Measurements from ENCODE around the gene KDR. TPM values are rescaled to one million over a fixed set of nuclear protein-coding genes. Genes with fewer than 3 reads are reported as not detected.

Gene KDR
- total and polyA plus RNA-seq, 2 experiments from 2014 or later, result 0.20 TPM; not detected in 1

DNA sequence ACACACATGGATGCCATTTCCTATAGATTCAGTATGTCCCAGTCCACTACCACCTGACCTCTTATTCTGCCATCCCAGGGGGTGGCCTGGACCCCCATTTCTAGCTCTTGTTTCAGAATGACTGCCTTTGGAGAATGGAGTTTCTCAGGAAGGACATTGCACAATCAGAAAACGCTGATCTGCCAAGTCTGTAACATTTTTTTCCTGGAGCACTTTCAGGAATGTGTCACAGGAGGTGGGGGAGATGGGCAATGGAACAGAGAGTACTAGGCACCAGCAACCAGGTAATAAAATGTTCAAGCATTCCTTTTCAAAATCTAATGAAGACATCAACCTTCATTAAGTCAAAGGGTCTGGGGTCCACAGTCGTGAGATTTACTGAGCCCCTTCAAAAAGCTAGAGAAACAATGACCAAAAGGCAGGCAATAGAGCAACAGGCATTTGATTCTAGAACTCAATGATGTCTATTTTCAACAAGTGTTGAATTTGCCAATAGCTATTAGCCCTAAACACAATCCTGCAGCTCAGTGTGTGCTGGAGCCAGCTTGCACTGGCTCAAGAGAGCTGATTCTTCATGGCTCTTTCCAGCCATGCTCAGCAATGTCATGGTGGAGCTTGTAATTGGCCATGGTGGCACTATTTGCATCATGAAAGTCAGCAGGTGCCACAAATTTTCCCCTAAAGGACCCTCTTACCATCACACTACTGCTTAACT lies 87.1 kb downstream of the KDR start:
- Histone ChIP-seq H3K27me3 (replicated peaks; ENCODE audit: insufficient read depth) (no peaks in the 10 kb centered on the region; the same call in 1 of the 2 replicates), H3K36me3 (ENCODE audit: low read depth) (no peaks in the 10 kb centered on the region), H3K4me2 (ENCODE audit: unreplicated experiment) (no peak overlapping the region), H3K4me1 (ENCODE audit: insufficient read depth) (peaks cover 5% of the 10 kb centered on the region; the same call in 1 of the 2 replicates), H3K27ac (no peak overlapping the region), H3K9ac (no peak overlapping the region), H3K4me3 (no peak overlapping the region), H2AFZ (no peak overlapping the region), H3K79me2 (ENCODE audit: insufficient read depth) (no peaks in the 10 kb centered on the region), H3K9me3 (ENCODE audit: low read depth) (no peaks in the 10 kb centered on the region), H4K20me1 (ENCODE audit: insufficient read depth) (no peaks in the 10 kb centered on the region), H3F3A (ENCODE audit: insufficient read depth) (no peaks in the 10 kb centered on the region), H3K9me2 (ENCODE audit: insufficient read depth) (no peaks in the 10 kb centered on the region)
- in situ Hi-C loops (cut with MboI), result no loop called here
- WGBS, 2 experiments (ENCODE audit: low coverage in 1 of 2, low lambda C conversion rate in 2 of 2, missing lambda C conversion rate in 2 of 2), result 3 to 4% methylated on average over 2 of the region's 2 CpGs
- TF ChIP-seq EZH2 (IDR thresholded peaks at IDR 0.05; ENCODE audit: insufficient read depth, poor library complexity, severe bottlenecking) (no peak), EZH2phosphoT487 (IDR thresholded peaks at IDR 0.05; ENCODE audit: insufficient read depth, low read depth) (no peak)
- DNase-seq, result peak; percentile 49

DNA sequence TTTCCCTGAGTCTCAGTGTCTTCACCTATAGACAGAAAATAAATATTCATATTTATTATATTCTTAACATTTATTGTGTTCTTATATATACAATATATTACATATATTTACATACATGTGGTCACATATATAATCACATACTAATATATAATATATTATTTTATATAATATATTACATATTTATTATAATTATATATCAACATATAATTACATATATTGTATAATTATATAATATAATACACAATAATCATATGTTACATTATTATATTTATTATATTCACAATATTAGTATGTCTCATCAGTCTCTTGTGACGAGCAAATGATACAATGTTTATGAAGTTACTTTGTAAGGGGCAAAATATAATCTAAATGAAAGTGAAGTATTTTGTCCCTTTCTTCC lies 87.7 kb downstream of the KDR start:
- Histone ChIP-seq H4K20me1 (ENCODE audit: insufficient read depth) (no peaks in the 10 kb centered on the region), H3K4me3 (no peak overlapping the region), H3K4me1 (ENCODE audit: insufficient read depth) (peaks cover 5% of the 10 kb centered on the region; the same call in 1 of the 2 replicates), H3K9ac (no peak overlapping the region), H3K79me2 (ENCODE audit: insufficient read depth) (no peaks in the 10 kb centered on the region), H3K9me3 (ENCODE audit: low read depth) (no peaks in the 10 kb centered on the region), H3K27ac (no peak overlapping the region), H3K9me2 (ENCODE audit: insufficient read depth) (no peaks in the 10 kb centered on the region), H3K4me2 (ENCODE audit: unreplicated experiment) (no peak overlapping the region), H3F3A (ENCODE audit: insufficient read depth) (no peaks in the 10 kb centered on the region), H2AFZ (no peak overlapping the region), H3K36me3 (ENCODE audit: low read depth) (no peaks in the 10 kb centered on the region), H3K27me3 (replicated peaks; ENCODE audit: insufficient read depth) (no peaks in the 10 kb centered on the region; the same call in 1 of the 2 replicates)
- in situ Hi-C loops (cut with MboI), result no loop called here
- DNase-seq, result no peak
- TF ChIP-seq EZH2phosphoT487 (IDR thresholded peaks at IDR 0.05; ENCODE audit: insufficient read depth, low read depth) (no peak), EZH2 (IDR thresholded peaks at IDR 0.05; ENCODE audit: insufficient read depth, poor library complexity, severe bottlenecking) (no peak)
- WGBS, 2 experiments (ENCODE audit: low coverage in 1 of 2, low lambda C conversion rate in 2 of 2, missing lambda C conversion rate in 2 of 2), result 2 to 4% methylated on average over 1 of the region's 1 CpG

DNA sequence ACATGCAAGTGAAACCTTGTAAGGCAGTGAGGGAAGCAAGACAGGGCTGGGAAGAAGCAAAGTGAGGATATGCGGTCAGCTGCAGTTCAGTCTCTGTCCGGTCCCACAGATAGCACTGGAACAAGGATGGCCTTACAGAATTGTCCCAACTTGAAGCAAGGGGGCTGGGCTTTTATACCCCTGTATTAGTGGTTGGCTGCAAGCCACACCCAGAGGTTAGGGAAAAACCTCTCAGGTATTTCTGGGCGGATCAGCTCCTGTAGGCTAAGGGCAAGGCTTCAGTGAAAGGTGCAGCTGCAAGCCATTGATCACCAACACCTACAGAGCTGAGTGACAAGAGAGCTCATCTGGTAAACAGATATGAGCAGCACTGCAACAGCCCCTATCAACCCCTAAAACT lies 89.0 kb downstream of the KDR start:
- H3K9me2 ChIP-seq (ENCODE audit: insufficient read depth), result no peaks in the 10 kb centered on the region
- WGBS, 2 experiments (ENCODE audit: low coverage in 1 of 2, low lambda C conversion rate in 2 of 2, missing lambda C conversion rate in 2 of 2), result 94 to 96% methylated on average over 3 of the region's 3 CpGs
- H3K9me3 ChIP-seq (ENCODE audit: low read depth), result no peaks in the 10 kb centered on the region
- TF ChIP-seq EZH2 (IDR thresholded peaks at IDR 0.05; ENCODE audit: insufficient read depth, poor library complexity, severe bottlenecking) (no peak), EZH2phosphoT487 (IDR thresholded peaks at IDR 0.05; ENCODE audit: insufficient read depth, low read depth) (no peak)
- H3K36me3 ChIP-seq (ENCODE audit: low read depth), result no peaks in the 10 kb centered on the region
- H3K4me1 ChIP-seq (ENCODE audit: insufficient read depth), result peaks cover 5% of the 10 kb centered on the region; the same call in 1 of the 2 replicates
- no peak overlapping the region for H3K9ac ChIP-seq
- DNase-seq, result no peak
- no peak overlapping the region for H3K4me2 ChIP-seq (ENCODE audit: unreplicated experiment)
- no peaks in the 10 kb centered on the region for H3K27me3 ChIP-seq (replicated peaks; ENCODE audit: insufficient read depth)
- no peak overlapping the region for H3K4me3 ChIP-seq
- no peaks in the 10 kb centered on the region for H3K79me2 ChIP-seq (ENCODE audit: insufficient read depth)
- H3F3A ChIP-seq (ENCODE audit: insufficient read depth), result no peaks in the 10 kb centered on the region
- H3K27ac ChIP-seq, result no peak overlapping the region
- no peak overlapping the region for H2AFZ ChIP-seq
- in situ Hi-C loops (cut with MboI), result no loop called here
- H4K20me1 ChIP-seq (ENCODE audit: insufficient read depth), result no peaks in the 10 kb centered on the region

DNA sequence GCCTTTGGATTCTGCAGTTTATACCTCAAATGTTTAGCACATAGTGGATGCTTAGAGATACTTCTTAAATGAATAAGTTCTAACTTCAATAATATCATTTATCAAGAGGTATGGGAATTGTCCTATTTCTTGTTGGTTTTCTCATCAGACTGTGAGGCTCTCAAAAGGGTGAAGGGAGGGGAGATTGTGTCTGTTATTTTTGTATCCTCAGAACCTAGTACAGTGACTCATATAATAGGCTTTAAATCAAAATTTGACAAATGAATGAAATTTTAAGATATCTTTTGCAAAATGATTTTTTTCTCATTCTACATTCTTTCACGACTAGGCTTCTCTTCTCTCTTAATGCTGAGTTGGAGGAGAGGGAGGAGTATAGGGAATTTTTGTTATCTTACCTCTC lies 89.5 kb downstream of the KDR start:
- Histone ChIP-seq H3K27ac (no peak overlapping the region), H3K27me3 (replicated peaks; ENCODE audit: insufficient read depth) (no peaks in the 10 kb centered on the region), H4K20me1 (ENCODE audit: insufficient read depth) (no peaks in the 10 kb centered on the region), H2AFZ (no peak overlapping the region), H3K79me2 (ENCODE audit: insufficient read depth) (no peaks in the 10 kb centered on the region), H3F3A (ENCODE audit: insufficient read depth) (no peaks in the 10 kb centered on the region), H3K9ac (no peak overlapping the region), H3K36me3 (ENCODE audit: low read depth) (no peaks in the 10 kb centered on the region), H3K4me2 (ENCODE audit: unreplicated experiment) (no peak overlapping the region), H3K9me3 (ENCODE audit: low read depth) (no peaks in the 10 kb centered on the region), H3K4me3 (no peak overlapping the region), H3K4me1 (ENCODE audit: insufficient read depth) (peaks cover 5% of the 10 kb centered on the region; the same call in 1 of the 2 replicates), H3K9me2 (ENCODE audit: insufficient read depth) (no peaks in the 10 kb centered on the region)
- DNase-seq, result no peak
- in situ Hi-C loops (cut with MboI), result no loop called here
- 18 to 33% methylated on average over 1 of the region's 1 CpG for WGBS, 2 experiments (ENCODE audit: low coverage in 1 of 2, low lambda C conversion rate in 2 of 2, missing lambda C conversion rate in 2 of 2)
- TF ChIP-seq EZH2 (IDR thresholded peaks at IDR 0.05; ENCODE audit: insufficient read depth, poor library complexity, severe bottlenecking) (no peak), EZH2phosphoT487 (IDR thresholded peaks at IDR 0.05; ENCODE audit: insufficient read depth, low read depth) (no peak)
